ENCODE measurements around the gene ANKRD34B.
"Not testable (repeated sequence)": the region's sequence is repeated elsewhere in the genome, so short reads cannot be mapped to it uniquely, and the experiment has no call there.

Gene ANKRD34B

DNA sequence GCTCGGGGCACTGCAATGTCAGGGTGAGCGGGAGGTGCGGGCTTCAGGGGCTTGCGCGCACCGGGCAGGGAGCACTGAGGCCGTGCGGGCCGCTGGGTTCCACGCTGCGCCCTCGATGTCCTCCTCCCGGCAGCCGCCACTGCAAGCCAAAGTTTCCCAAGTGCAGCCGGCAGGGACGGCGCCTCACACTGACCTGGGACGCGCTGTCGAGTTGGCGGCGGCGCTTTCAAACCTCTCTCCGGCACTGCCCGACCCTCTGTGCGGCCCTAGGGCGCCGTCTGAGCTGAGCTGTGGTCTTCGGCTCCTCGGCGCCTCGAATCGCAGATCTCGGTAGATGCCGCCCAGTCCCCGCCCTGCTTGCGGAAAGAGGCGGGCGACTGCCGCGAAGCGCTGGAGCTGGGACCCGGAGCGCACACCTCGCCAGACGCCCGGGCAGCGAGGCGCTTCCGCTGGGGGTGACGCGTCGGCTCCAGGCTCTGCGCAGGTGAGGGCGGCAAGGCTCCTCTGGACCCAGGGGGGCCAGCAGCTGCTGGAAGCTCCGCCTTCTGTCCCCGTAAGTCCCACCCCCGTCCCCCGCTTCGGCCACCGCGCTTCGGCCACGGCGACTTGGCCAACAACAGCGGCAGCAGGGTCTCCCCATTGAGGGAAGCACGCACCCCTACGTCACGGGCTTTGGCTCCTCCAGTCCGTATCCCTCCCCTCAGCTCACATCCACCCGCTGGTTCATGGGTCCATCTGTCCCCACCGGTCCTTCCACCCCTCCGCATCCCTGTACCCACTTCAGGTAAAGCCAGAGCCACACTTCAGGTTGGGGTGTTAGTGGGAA is at the start of gene ANKRD34B:
Gene ANKRD34B, minus strand, starts transcription at position 320 of the 826 bp plus-strand sequence. CDS start 10,261 bp downstream, outside the sequence.
- no peak for DNase-seq

DNA sequence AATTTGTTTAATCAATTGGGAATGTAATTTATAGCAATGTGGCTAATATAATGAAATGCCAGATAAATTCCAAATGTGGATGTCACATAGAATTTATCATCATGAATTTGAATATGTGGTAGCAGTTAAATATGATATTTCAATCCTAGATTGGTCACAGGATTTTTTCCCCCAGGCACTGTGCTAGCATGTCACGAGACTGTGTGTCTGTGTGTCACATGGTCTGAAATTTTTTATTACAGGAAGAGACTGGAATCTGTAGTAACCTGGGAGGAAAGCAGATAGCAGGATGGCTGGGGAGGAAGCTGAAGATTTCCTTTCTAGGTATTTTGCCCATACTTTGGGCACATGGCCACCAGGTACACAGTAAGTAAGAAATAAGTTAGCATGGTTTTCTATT is 49.0 kb upstream of the ANKRD34B start:
- no peak for DNase-seq

DNA sequence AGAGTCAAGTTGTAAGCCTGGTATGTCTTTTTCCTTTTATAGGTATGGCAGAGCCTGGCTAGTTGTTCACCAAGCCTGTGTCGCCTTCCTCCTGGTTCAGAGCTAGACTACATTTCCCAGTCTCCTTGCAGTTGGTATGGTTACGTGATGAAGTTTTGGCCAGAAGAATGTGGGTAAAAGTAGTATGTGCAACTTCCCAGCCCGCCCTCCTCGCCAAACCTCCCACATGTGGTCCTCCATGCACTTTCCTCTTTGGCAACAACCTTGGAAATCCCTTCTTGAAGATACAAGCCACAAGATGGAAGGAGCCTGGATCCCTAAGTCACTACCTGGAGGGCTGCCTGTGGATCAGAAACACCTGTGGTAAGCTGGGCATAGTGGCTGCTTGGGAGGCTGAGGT is 48.4 kb upstream of the ANKRD34B start:
- no peak for DNase-seq

DNA sequence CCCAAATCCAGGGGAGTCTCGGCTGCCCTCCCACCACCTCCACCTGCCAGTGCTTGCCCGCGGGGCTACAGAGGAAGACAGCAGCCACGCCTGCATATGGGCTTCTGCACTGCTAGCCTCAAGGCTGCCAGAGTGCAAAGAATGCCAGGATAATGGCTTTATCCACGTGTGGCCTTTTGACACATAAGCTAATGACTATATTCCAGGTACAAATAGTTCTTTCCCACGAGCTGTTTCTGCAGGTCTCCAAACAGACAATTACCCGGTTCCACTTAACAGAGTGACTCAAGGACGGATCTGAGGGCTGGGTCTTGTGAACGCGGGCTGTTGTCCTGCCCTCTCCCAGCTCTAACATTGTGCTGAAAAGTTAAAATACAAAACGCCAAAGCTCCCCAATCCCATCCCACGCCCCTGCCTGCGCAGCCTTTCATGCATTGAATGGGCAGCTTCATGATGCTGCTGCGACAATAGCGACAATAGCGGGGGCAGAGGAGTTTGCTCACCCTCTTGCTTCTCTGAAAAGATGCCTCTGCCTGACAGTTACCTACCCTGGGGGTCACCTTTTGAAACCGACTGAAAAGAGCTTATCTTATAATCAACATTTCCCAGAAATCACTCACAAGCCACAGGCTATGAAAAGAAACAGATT is 45.3 kb upstream of the ANKRD34B start:
- DNase-seq, result no peak

DNA sequence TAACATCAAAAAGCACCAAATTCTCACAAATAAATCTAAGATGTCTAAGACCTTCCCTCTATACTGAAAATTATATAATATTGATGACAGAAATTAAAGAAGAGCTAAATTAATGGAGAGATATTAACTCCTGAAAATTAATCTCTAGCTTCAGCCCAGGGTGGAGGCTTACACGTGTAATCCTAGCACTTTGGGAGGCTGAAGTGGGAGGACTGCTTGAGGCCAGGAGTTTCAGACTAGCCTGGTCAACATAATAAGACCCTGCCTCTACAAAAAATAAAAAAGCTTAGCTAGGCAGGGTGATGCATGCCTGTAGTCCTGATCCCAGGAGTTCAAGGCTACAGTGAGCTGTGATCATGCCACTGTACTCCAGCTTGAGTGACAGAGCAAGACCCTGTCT is 39.6 kb upstream of the ANKRD34B start:
- no peak for DNase-seq

DNA sequence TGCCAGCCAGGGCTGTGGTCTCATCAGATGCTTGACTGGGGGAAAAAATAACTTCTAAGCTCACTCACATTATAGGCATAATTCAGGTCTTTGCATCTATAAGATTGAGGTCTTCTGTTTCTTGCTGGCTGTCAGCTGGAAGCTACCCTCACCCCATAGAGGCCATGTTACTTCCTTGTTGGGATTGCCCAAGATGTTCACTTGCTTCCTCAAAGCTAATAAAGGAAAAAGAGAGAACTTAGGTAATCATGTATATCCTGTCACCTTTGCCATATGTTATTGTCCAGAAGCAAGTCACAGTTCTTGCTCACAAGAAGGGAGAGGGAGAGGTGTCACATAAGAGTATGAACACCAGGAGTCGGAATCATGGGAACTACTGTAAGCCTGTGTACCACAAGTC is 38.7 kb upstream of the ANKRD34B start:
- DNase-seq, result no peak

DNA sequence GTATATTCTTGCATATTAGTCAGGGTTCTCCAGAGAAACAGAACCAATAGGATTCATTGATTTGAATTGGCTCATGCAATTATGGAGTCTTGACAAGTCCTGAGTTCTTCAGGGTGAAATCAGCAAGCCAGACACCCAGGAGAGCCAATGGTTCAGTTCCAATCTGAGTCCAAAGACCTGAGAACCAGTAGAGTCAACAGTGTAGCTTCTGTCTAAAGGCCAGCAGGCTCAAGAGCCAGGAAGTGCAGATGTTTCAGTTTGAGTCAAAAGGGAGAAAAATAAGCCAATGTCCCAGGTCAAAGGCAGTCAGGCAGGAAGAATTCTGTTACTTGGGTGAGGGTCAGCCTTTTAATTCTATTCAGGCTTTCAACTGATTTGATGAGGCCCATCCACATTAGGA is 37.8 kb upstream of the ANKRD34B start:
- DNase-seq, result no peak

DNA sequence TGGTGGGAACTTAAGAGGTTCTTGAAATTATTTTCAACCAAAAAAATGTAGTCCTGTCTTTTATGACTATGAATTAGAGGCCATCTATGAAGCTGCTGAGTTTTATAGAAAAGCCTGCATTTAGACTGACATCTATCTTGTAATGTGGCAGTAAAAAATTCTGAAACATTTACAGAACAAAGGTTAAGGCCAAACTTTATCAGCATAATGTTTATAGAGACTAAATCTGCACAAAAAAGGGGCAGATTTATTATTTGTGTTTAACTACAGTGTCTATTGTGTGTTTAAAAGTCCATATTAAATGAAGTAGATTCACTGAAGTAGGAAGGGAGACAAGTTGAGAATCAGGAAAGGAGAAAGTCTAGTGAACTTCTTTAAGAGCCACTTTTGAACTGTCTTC is 37.3 kb upstream of the ANKRD34B start:
- no peak for DNase-seq

DNA sequence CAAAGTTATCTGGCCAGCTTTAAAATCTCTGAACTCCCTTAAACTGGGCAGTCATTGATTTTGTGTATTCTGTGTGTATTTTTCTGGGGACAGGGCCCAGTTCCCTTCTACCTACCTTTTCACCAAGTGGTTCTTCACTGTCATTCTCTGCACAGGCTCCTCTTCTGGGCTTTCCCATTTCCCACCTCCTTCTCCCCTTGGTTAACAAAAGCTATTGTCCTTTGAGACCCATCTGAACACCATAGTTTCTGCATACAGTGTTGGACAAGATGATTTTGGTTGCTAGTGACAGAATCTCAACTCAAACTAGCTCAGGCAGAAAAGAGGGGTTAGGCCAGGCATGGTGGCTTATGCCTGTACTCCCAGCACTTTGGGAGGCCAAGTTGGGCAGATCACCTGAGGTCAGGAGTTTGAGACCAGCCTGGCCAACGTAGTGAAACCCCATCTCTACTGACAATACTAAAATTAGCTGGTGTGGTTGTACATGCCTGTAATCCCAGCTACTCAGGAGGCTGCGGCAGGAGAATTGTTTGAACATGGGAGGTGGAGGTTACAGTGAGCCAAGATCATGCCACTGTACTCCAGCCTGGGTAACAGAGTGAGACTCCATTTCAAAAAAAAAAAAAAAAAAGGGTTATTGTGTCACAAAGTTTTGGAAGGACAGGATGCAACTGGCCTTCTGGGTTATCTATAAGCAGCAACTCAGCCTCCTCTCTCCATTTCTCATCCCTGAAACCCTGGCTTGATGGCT is 31.0 kb upstream of the ANKRD34B start:
- DNase-seq, result no peak

DNA sequence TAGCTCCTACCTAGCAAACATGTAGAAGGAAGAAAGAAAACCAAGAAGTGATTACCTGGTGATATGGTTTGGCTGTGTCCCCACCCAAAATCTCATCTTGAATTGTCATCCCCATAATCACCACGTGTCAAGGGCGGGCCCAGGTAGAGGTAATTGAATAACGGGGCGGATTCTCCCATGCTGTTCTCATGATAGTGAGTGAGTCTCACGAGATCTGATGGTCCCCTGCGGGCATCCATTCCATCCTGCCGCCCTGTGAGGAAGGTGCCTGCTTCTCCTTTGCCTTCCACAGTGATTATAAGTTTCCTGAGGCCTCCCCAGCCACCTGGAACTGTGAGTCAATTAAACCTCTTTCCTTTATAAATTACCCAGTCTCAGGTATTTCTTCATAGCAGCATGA is 27.4 kb upstream of the ANKRD34B start:
- DNase-seq, result no peak

DNA sequence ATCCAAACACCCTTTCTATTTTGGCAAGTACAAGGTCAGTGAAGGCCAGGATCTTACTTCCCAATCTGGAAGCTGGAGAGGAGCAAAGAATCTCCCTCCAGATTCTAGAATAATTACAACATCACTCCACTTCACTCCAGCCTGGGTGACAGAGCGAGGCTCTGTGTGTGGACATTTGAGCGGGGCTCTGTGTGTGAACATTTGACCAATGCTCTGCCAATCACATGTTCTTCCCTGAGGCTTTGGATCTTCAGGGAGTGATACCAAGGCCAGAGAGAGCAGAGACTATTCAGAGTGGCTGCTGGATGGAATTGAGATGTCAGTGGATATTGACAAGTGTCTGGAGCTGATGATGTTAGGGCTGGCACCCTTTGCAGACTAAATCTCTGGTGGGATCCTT is 24.7 kb upstream of the ANKRD34B start:
- no peak for DNase-seq

DNA sequence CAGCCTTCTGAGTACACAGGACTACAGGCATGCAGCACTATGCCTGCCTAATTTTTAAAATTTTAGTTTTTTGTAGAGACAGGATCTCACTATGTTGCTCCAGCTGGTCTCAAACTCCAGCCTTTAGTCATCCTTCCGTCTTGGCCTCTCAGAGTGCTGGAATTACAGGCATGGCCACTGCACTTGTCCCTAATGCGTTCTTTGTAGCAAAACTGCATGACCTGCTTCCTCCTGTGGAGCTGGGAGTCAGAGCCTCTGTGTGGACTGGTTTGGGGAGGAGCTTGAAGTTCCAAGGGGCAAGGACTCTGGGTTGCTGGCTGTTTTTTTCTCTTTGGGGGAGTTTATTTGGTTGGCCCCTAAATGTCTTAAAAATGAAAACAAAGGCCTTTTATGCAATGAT is 22.7 kb upstream of the ANKRD34B start:
- DNase-seq, result no peak

DNA sequence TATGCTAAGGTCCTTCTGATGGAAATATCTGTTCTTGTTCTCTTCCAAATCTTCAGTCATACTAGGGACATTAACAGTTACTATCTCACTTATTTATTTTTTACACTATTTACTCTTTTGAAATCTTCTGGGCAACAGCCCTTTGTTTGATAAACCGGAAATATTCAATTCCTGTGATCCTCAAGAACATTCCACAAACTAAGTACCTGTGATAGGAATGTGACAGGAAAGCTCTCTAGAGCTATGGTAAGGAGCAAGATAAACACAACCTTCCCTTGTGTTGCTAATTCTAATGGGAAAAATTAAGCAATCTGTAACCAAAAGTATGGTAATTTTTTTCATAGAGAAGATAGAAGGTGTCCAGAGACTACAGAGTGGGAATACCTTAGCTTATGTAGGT is 22.0 kb upstream of the ANKRD34B start:
- no peak for DNase-seq

DNA sequence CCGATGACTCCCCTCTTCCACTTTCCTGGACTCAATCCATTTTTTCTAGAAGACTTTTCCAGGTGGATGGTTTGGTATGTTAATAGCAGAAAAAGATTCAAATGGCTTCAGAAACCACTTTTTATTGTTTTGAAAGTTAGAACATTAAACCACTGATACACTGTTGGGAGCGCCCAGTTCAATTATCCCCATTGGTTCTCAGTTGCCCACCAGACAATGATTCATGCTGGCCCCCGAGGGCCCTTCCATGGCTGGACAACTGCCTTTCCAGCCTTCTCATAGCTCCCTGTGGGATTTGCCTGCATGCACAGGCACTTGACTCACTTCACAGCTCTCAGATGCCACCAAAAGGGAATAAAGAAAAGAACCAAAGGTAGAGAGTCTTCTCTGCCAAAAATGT is 21.3 kb upstream of the ANKRD34B start:
- no peak for DNase-seq

DNA sequence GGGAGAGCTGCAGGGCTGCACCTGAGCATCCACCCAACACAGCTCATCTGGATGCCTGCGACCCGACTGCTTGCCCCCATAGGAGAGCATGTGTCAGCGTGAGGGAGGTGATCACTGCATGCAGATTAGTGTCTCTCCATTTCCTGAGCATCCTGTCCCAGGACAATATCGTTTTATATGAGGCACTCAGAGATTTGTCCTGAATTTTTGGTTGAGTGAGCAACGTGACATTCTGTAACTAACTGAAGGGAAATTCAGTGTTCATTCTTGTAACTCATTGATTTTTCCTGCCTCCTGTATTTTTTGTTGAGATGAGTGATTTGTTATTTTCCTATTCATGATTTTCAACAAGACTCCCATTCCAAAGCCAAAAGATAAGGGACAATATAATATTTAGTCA is 20.7 kb upstream of the ANKRD34B start:
- DNase-seq, result no peak

DNA sequence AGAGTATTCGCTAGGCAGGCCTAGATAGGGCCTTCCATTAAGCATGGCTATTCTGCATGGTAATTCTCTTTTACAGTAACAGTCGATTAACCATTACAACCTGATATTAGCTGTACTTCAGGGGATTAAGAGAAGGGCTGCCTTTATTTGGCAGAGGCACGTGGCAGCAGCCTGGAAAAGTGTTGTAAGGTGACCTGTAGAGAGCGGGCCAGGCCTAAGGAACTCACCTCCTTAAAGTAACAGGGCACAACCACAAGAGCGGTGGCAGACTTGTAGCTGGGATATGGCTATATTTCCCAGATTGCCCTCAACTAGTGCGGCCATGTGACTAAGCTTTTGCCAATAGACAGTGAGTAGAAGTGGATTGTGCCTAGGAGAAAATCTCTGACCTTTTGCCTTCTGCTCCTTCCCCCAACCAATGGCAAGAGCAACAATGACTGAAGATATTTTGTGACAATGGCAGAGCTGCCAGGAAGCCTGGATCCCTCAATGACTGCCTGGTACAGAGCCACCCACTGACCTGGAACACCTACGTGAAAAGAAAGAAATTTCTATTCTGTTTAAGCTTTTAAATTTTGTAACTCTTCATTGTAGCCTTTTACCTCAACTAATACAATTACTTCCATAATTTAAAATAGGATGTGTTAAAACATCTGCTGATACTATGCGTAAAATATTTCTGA is 18.9 kb upstream of the ANKRD34B start:
- no peak for DNase-seq

DNA sequence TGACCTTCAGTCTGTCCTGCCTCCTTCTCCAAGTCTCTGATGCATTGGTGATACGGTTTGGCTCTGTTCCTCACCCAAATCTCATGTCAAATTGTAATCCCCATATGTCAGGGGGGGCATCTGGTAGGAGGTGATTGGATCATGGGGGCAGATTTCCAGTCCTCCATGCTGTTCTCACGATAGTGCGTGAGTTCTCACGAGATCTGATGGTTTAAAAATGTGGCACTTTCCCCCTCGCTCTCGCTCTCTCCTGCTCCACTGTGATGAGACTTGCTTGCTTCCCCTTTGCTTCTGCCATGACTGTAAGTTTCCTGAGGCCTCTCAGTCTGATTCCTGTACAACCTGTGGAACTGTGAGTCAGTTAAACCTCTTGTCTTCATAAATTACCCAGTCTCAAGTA is 14.7 kb upstream of the ANKRD34B start:
- no peak for DNase-seq

DNA sequence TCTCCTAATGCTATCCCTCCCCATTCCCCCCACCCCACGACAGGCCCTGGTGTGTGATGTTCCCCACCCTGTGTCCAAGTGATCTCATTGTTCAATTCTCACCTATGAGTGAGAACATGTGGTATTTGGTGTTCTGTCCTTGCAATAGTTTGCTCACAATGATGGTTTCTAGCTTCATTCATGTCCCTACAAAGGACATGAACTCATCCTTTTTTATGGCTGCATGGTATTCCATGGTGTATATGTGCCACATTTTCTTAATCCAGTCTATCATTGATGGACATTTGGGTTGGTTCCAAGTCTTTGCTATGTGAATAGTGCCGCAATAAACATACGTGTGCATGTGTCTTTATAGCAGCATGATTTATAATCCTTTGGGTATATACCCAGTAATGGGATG is 10.2 kb upstream of the ANKRD34B start:
- DNase-seq, result not testable (repeated sequence)

DNA sequence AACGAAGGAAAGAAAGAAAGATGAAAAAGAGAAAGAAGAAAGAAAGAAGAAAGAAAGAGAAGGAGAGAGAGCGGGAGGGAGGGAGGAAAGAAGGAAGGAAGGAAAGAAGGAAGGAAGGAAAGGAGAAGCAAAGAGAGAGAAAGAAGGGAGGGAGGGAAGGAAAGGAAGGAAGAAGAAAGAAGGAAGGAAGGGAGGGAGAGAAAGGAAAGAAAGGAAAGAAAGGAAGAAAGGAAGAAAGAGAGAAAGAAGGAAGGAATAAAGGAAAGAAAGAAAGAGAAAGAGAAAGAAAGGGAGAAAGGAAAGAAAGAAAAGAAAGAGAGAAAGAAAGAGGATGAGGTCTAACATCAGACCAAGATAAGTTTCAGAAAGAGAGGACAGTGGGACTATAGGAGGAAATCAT is 9.0 kb upstream of the ANKRD34B start:
- no peak for DNase-seq

DNA sequence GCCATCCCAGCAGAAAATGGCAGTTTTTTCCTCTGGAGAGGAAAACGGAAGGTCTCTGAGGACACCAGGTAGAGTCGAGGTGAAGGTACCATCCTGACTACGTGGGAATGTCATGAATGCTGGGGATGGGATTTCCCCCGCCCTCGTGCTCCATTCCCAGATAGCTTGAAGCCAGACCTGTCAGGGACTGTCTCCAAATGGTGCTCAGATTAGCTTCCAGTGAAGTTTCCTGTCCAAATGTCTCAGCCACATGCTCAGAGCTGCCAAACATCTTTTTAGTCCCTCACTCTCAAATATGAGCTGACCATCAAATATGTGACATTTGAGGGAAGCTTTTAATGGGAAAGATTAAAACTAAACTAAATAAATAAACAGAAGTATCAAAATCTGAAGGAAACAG is 7.6 kb upstream of the ANKRD34B start:
- no peak for DNase-seq

DNA sequence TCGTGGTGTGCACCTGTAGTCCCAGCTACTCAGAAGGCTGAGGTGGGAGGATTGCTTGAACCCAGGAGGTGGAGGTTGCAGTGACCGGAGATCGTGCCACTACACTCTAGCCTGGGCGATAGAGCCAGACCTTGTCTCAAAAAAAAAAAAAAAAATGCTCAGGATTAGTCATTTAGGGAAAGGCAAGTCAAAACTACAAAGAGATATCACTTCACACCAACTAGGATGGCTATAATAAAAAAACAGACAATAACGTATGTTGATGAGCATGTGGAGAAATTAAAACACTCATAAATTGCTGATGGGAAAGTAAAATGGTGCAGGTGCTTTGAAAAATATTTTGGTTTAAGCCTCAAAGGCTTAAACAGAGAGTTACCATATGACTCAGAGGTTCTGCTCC is 6.3 kb upstream of the ANKRD34B start:
- no peak for DNase-seq

DNA sequence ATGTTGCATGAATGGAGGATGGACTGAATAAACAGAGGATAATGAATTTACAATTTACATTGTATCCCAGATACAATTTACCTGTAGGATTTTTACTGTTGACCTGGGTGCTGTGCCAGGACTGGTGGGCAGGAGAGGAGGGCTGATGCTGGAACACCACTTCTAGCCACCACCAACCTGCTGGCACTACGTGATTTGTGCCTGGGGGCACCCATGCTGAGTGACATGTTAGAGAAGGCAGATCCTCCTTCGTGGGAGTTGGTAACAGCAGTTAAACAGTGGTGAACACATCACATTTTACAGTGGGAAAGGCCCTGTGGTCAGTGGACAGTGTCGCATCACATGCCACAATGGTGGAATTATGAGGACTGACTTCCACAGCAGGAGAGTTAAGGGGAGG is 3.0 kb upstream of the ANKRD34B start:
- no peak for DNase-seq
